HuH-7 (cell line): Measurements from ENCODE around the gene MMP1.
A peak's percentile ranks its signal among the peaks of the same experiment; 100 is the strongest.

ENCODE experiments used
- DNase-seq: peaks from one replicate; pipeline ENCODE4 v3.0.0; 2011; ENCODE audit warnings: low spot score

MMP1 gene

GRCh38 chr11:102806296-102806695, 8.3 kb upstream of the MMP1 start:
- DNase-seq: no peak

GRCh38 chr11:102802341-102802740, 4.4 kb upstream of the MMP1 start:
- DNase-seq: no peak

DNA sequence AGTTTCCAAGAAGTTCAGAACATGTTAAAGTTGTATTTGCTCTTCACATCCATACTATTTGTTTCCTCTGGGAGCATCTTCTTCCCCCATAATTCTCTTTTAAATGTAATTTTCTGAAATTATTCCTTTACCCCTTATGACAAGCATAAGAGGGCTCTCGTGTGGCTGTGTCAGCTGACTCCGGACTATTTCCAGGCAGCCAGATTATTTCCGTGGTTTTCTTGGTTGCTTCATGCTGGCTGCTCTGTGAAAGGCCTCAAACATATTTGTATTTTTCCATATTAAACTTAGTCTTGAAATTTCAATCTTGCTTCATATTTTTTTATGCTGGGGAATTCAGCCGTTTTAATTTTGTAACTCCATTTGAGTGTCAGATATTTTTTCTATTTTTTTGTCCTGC, 2.8 kb upstream of the MMP1 start:
- DNase-seq: no peak

DNA sequence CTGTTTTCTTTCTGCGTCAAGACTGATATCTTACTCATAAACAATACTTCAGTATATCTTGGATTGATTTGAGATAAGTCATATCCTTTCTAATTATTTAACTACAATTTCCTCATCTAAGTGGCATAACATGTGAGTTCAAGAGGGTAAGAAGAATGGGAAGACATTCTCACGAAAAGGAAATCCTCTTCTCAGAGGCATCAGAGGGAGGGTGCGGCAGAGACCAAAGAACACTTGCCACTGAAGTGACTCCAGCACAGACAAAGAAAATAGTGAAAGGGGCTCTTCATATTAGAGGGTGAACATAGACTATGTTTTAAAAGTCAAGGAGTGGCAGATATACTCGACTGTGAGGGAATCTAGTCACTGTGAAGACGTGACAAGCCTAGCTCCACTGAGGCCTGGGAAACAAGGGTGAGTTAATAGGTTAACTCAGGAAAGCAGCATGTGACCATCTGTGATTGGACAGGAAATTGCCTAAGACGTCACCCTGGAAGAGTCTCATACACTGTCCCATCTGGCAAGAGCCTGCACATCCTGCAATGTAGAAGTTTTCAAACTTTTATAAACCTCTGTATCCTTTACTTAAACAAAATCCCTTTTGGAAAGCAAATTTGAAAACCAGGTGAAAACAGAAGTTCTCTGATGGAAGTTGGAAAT, 1.9 kb upstream of the MMP1 start:
- DNase-seq: no peak

DNA sequence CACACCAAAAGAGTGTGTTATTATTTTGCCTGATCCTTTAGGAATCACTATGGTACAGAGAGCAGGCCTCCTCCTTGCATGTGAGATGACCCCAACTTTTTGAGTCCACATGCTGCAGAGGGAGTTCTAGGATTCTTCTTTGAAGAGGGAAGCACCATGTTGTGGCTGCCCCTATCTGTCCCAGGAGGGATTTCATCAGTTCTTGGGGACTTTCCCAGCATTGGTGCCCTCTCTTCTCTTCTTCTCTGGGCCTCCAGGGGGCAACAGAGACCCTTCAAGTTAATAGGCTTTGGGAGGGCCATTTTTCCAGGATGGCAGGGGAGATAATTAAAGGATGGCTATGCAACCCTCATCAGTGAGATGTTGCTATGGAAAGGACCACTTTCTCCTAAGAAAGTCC, 3.6 kb downstream of the MMP1 start:
- peak; percentile 41 for DNase-seq

- DNase-seq: no peak
Measured at GRCh38 chr11:102793677-102794290, 4.2 kb downstream of the MMP1 start.

DNA sequence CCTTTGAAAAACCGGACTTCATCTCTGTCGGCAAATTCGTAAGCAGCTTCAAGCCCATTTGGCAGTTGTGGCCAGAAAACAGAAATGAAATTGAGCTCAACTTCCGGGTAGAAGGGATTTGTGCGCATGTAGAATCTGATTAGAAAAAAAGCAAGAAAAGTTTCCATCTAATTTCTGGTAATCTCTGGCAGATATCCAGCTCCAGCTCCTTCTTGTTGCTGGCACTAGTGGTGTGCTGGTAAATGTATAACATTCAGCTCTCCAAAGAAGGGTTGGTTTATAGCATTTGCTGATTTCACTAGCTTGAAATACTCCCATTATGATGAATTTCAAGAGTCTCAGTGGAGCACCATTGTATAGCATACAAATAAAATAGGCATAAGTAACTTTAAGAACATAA, 5.4 kb downstream of the MMP1 start:
- DNase-seq: no peak

DNA sequence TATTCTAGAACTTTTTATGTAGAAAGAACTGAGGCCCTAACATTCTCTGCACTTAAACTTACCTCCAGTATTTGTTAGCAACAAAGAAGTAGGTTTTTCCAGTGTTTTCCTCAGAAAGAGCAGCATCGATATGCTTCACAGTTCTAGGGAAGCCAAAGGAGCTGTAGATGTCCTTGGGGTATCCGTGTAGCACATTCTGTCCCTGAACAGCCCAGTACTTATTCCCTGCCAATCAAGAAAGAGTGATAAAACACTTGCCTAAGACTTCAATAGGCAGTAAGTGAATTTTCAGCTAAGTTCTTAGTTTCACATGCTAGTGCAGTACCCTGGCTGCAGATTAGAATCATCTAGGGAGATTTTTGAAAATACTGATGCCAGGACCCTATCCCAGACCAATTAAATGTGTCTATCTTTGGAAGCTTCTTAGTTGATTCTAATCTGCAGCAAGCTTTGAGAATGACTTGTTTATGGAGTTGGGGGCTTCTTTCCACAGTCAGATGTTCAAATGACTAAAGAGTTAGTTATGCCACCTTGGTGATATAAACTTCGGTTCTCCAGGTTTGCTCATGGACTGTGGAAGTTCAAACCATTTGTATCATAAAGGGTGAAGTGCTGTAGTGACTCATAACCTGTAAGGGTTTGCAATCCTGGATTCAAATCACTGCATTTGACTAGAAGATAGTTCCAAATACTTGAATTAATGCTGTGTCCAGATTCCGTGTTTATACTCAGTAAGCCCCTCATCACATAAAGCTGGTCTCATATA, 6.5 kb downstream of the MMP1 start:
- no peak for DNase-seq

DNA sequence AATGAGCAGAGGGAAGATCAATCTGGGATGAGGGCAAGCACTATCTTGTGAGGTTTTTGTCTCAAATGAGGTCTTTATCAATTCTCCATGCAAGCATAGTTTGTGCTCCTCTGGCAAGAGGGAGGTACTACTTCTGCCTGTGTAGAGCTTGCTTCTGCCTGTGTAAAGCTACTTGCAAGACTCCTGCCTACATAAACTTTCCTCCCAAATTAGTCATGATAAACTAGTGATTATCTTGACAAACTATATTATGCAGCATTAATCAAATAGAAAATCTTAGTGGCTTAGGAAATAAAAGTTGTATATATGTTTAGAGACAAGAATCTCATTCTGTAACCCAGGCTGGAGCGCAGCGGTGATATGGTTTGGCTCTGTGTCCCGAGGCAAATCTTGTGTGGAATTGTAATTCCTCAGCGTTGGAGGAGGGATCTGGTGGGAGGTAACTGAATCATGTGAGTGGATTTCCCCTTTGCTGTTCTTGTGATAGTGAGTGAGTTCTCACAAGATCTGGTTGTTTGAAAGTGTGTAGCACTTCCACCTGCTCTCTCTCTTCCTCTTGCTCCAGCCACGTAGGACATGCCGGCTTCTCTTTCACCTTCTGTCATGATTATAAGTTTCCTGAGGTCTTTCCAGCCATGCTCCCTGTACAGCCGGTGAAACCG, 9.5 kb downstream of the MMP1 start:
- DNase-seq: no peak

DNA sequence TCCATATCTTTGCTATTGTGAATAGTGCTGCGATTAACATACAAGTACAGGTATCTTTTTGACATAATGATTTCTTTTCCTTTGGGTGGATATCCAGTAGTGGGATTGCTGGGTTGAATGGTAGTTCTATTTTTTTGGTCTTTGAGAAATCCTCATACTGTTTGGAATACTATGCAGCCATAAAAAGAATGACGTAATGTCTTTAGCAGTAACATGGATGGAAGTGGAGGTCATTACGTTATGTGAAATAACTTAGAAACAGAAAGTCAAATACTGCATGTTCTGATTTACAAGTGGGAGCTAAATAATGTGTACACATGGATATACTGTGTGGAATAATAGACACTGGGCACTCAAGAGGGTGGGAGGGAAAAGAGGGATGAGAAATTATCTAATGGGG, 13.6 kb downstream of the MMP1 start:
- DNase-seq: no peak

- DNase-seq: no peak
Measured at GRCh38 chr11:102783720-102784119, 14.2 kb downstream of the MMP1 start.

- DNase-seq: no peak
Measured at GRCh38 chr11:102783016-102783415, 14.9 kb downstream of the MMP1 start.

GRCh38 chr11:102781676-102782075, 16.3 kb downstream of the MMP1 start:
- no peak for DNase-seq

DNA sequence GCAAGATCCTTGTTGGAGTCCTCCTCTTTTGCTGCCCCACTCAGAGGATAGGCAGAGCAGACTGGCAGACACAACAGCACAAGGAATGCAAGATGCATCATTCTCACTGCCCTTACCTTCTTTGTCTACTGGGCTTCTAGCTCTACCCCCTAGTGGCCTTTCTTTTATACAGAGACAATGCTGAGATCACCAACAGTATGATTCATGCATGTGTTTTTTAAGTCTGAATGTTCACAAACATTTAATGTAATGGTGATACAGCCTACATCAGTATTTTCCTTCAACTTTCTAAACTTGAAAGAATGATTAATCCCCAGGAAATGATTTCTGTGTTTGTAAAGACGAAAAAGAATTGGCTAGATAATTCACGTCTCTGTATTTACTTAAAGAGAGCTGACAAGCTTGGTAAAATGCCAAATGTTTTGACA, 17.5 kb downstream of the MMP1 start, which contains the start of gene MMP10:
Gene MMP10, minus strand, starts transcription at position 138 of the 428 bp plus-strand sequence. Its CDS starts 37 bp downstream, at position 101.
- peak; percentile 40 for DNase-seq

- no peak for DNase-seq
Measured at GRCh38 chr11:102776454-102776853, 21.5 kb downstream of the MMP1 start.

- DNase-seq: no peak
Measured at GRCh38 chr11:102773386-102773785, 24.6 kb downstream of the MMP1 start.

- DNase-seq: no peak
Measured at GRCh38 chr11:102771351-102771750, 26.6 kb downstream of the MMP1 start.

- no peak for DNase-seq
Measured at GRCh38 chr11:102770191-102770590, 27.8 kb downstream of the MMP1 start.

DNA sequence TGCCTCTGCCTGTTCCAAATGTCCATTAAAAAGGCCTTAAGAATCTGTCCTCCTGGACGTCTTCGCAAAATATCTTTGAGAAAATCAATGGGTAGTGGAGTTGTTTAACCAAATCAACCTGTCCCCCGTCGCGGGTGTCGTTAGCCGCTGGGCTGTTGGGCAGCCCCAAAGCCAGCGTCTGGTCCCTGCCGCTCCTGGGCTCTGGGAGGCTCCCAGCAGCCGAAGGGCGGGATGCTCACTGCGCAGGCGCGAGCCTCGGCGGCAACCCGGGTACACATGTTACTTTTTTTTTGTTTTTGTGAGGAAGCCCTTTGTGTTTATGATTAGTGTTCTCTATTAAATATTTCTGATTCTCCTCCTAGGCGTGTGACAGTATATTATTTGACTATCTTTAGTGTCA, 30.2 kb downstream of the MMP1 start:
- DNase-seq: no peak

- DNase-seq: no peak
Measured at GRCh38 chr11:102763440-102763839, 34.5 kb downstream of the MMP1 start.

DNA sequence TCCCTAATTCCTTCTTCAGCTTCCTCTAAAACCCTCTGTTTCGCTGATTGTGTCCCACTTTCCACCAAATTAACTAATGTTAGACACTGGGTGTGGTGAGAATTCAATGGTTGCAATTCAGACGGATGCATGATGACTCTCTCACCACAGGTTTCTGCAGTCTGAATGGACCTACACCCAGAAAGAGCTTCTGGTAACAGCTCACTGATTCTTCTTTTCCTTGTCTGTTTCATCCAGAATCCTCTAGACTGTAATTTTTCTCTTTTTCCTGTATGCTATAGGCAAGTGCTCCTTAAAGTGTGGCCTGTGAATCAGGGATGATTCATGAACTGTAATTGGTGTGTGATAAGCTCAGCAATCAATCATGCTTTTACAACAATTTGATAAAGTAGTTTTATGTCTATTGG, 35.6 kb downstream of the MMP1 start:
- DNase-seq: no peak

DNA sequence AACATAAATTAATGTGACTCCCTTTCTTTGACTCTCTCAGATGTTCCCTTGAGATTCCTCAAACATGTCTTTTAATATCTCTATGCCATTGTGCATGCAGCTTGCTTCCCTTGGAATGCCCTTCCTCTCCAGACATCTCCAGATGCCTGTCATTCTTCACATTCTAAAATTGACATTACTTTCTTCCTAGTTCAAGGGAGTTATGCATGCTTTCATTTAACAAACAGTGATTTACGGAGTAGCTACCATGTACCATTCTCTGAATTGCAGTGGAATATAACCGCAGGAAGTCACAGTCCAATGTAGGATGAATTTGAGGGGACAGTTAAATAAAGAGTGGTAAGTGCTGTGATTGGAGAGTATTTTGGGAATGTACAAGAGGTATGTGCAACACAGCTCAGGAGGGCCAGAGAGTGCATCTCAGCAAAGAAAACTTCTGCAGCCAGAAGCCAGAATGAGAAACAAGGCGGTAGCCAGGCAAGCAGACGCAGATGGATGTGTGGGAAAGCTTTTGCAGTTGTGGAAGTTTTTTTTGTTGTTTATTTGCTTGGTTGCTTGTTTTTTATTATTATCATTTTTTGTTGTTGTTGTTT, 36.2 kb downstream of the MMP1 start:
- DNase-seq: no peak
